KMS-11 (cell line): ENCODE measurements around the gene DGUOK.
"Not testable (repeated sequence)": the region's sequence is repeated elsewhere in the genome, so short reads cannot be mapped to it uniquely, and the experiment has no call there.

ENCODE experiments used
- H2AFZ ChIP-seq: fragments of 200-600 bp; sonication (generic); 2 replicates; pipeline ENCODE4 v1.6.1; 2016; ENCODE audit warnings: antibody characterized with exemption, mixed run types, low read depth
- H3K27ac ChIP-seq: fragments of 200-600 bp; sonication (generic); 2 replicates; pipeline ENCODE4 v1.6.1; 2016; ENCODE audit warnings: mild to moderate bottlenecking, mixed run types
- H3K27me3 ChIP-seq: fragments of 200-600 bp; sonication (generic); 2 replicates; pipeline ENCODE4 v1.6.1; 2017; ENCODE audit warnings: mild to moderate bottlenecking, low read depth, mixed run types, moderate library complexity; ENCODE audit not compliant: insufficient read depth
- H3K36me3 ChIP-seq: fragments of 200-600 bp; sonication (generic); 2 replicates; pipeline ENCODE4 v1.6.1; 2017; ENCODE audit warnings: mild to moderate bottlenecking, mixed run types; ENCODE audit not compliant: insufficient read depth
- H3K4me1 ChIP-seq: fragments of 200-600 bp; sonication (generic); 2 replicates; pipeline ENCODE4 v1.6.1; 2016; ENCODE audit warnings: mild to moderate bottlenecking, low read depth, mixed run types; ENCODE audit not compliant: poor library complexity, severe bottlenecking
- H3K4me2 ChIP-seq: fragments of 200-600 bp; sonication (generic); 2 replicates; pipeline ENCODE4 v1.7.0; 2016; ENCODE audit warnings: mild to moderate bottlenecking, mixed run types
- H3K4me3 ChIP-seq: fragments of 200-600 bp; sonication (generic); IDR thresholded peaks from 2 replicates; pipeline ENCODE4 v1.6.1; 2017; ENCODE audit warnings: low read depth, low read length, mixed read lengths; ENCODE audit not compliant: insufficient read depth
- H3K79me2 ChIP-seq: fragments of 200-600 bp; sonication (generic); 2 replicates; pipeline ENCODE4 v1.6.1; 2016; ENCODE audit warnings: low read depth, mixed run types; ENCODE audit not compliant: insufficient read depth
- H3K9ac ChIP-seq: fragments of 200-600 bp; sonication (generic); 2 replicates; pipeline ENCODE4 v1.6.1; 2016; ENCODE audit warnings: mild to moderate bottlenecking, mixed run types
- H4K20me1 ChIP-seq: fragments of 200-600 bp; sonication (generic); 2 replicates; pipeline ENCODE4 v1.6.1; 2016; ENCODE audit warnings: mild to moderate bottlenecking, mixed run types; ENCODE audit not compliant: insufficient read depth
- CTCF ChIP-seq: fragments of 200-600 bp; sonication (generic); conservative IDR thresholded peaks from 2 replicates; pipeline ENCODE4 v1.6.1; 2017; ENCODE audit warnings: low read depth, mild to moderate bottlenecking, antibody characterized with exemption, low read length, moderate library complexity, mixed read lengths

Gene DGUOK

GRCh38 chr2:73902284-73902683 lies 24.4 kb upstream of the DGUOK start:
- H4K20me1 ChIP-seq: no peaks in the 10 kb centered on the region
- H3K4me3 ChIP-seq: no peak overlapping the region
- no peaks in the 10 kb centered on the region for H3K79me2 ChIP-seq
- H3K4me2 ChIP-seq: no peak overlapping the region
- no peaks in the 10 kb centered on the region for H3K36me3 ChIP-seq
- no peak overlapping the region for H3K9ac ChIP-seq
- TF ChIP-seq CTCF: no peak
- peaks cover 4% of the 10 kb centered on the region; the same call in 1 of the 2 replicates for H3K27me3 ChIP-seq
- H2AFZ ChIP-seq: no peak overlapping the region
- H3K27ac ChIP-seq: no peak overlapping the region
- peaks cover 6% of the 10 kb centered on the region for H3K4me1 ChIP-seq

GRCh38 chr2:73903313-73903712 lies 23.4 kb upstream of the DGUOK start:
- no peak overlapping the region for H3K27ac ChIP-seq
- no peak for TF ChIP-seq CTCF
- H2AFZ ChIP-seq: no peak overlapping the region
- no peak overlapping the region for H3K4me3 ChIP-seq
- no peak overlapping the region for H3K4me2 ChIP-seq
- H3K36me3 ChIP-seq: no peaks in the 10 kb centered on the region
- no peaks in the 10 kb centered on the region for H4K20me1 ChIP-seq
- no peaks in the 10 kb centered on the region for H3K79me2 ChIP-seq
- no peak overlapping the region for H3K9ac ChIP-seq
- no peaks in the 10 kb centered on the region for H3K4me1 ChIP-seq
- peaks cover 3% of the 10 kb centered on the region; the same call in 1 of the 2 replicates for H3K27me3 ChIP-seq

GRCh38 chr2:73903949-73904613 lies 22.6 kb upstream of the DGUOK start:
- not testable (repeated sequence) for H3K4me1 ChIP-seq, H3K9ac ChIP-seq, H3K27me3 ChIP-seq, H4K20me1 ChIP-seq, H3K4me2 ChIP-seq, H3K4me3 ChIP-seq, H3K36me3 ChIP-seq, H3K79me2 ChIP-seq, H3K27ac ChIP-seq, H2AFZ ChIP-seq

GRCh38 chr2:73904952-73905351 lies 21.7 kb upstream of the DGUOK start:
- Histone ChIP-seq H2AFZ (no peak overlapping the region), H3K36me3 (no peaks in the 10 kb centered on the region), H3K4me1 (no peaks in the 10 kb centered on the region), H3K9ac (no peak overlapping the region), H3K27me3 (no peaks in the 10 kb centered on the region), H3K4me2 (no peak overlapping the region), H4K20me1 (no peaks in the 10 kb centered on the region), H3K4me3 (no peak overlapping the region), H3K79me2 (no peaks in the 10 kb centered on the region), H3K27ac (no peak overlapping the region)
- TF ChIP-seq CTCF: no peak

- no peaks in the 10 kb centered on the region for H3K27me3 ChIP-seq
- no peak overlapping the region for H3K4me2 ChIP-seq
These were observed 19.7 kb upstream of the DGUOK start for GRCh38 chr2:73906847-73907505.

More at GRCh38 chr2:73906847-73907505, 19.7 kb upstream of the DGUOK start:
- Histone ChIP-seq H3K4me3 (no peak overlapping the region), H2AFZ (no peak overlapping the region), H4K20me1 (no peaks in the 10 kb centered on the region), H3K4me1 (no peaks in the 10 kb centered on the region), H3K36me3 (no peaks in the 10 kb centered on the region), H3K27ac (no peak overlapping the region), H3K79me2 (no peaks in the 10 kb centered on the region), H3K9ac (no peak overlapping the region)
- TF ChIP-seq CTCF: no peak
